GM21619 (cell line): ENCODE measurements around the gene WBP1L.
"Not testable (repeated sequence)": the region's sequence is repeated elsewhere in the genome, so short reads cannot be mapped to it uniquely, and the experiment has no call there.

Source experiments
- ATAC-seq: cut with Tn5 transposase; IDR thresholded peaks from one replicate; pipeline ENCODE4 v1.9.1; 2021; ENCODE audit not compliant: unreplicated experiment

The WBP1L gene

GRCh38 chr10:102758240-102758932 lies 14.6 kb downstream of the WBP1L start:
- no peak for ATAC-seq

GRCh38 chr10:102758933-102759262 lies 15.2 kb downstream of the WBP1L start:
- not testable (repeated sequence) for ATAC-seq

- ATAC-seq, result no peak
Measured at GRCh38 chr10:102759497-102760210, 15.9 kb downstream of the WBP1L start.

- ATAC-seq, result no peak
Measured at GRCh38 chr10:102761981-102762380, 18.2 kb downstream of the WBP1L start.

- ATAC-seq, result no peak
Measured at GRCh38 chr10:102762401-102763015, 18.8 kb downstream of the WBP1L start.

GRCh38 chr10:102763037-102763607 lies 19.4 kb downstream of the WBP1L start:
- no peak for ATAC-seq

GRCh38 chr10:102764470-102765161 lies 20.9 kb downstream of the WBP1L start:
- no peak for ATAC-seq

- no peak for ATAC-seq
Measured at GRCh38 chr10:102765336-102765735, 21.6 kb downstream of the WBP1L start.

GRCh38 chr10:102767428-102768160 lies 23.8 kb downstream of the WBP1L start:
- ATAC-seq, result no peak

- no peak for ATAC-seq
Measured at GRCh38 chr10:102769375-102770107, 25.8 kb downstream of the WBP1L start.

- no peak for ATAC-seq
Measured at GRCh38 chr10:102770108-102770482, 26.3 kb downstream of the WBP1L start.

GRCh38 chr10:102770792-102771191 lies 27.0 kb downstream of the WBP1L start:
- no peak for ATAC-seq

- no peak for ATAC-seq
Measured at GRCh38 chr10:102773320-102773719, 29.6 kb downstream of the WBP1L start.

- ATAC-seq, result no peak
Measured at GRCh38 chr10:102773986-102774385, 30.2 kb downstream of the WBP1L start.

GRCh38 chr10:102775201-102775934 lies 31.6 kb downstream of the WBP1L start:
- no peak for ATAC-seq

- ATAC-seq, result no peak
Measured at GRCh38 chr10:102775935-102776669, 32.4 kb downstream of the WBP1L start.

- ATAC-seq, result no peak
Measured at GRCh38 chr10:102776779-102777456, 33.2 kb downstream of the WBP1L start.
